K562 (cell line): ENCODE data around the gene CSRNP3. TPM values are rescaled to one million over a fixed set of nuclear protein-coding genes. Genes with fewer than 3 reads are reported as not detected.

Experiments used
- ARID4B ChIP-seq: sonication (generic); formaldehyde crosslinking; IDR thresholded peaks from 2 replicates; pipeline ENCODE4 v1.8.0; 2022; ENCODE audit warnings: mild to moderate bottlenecking, missing genetic modification reagents
- CREM ChIP-seq: IDR thresholded peaks from 2 replicates; pipeline ENCODE4 v1.6.1; 2014; ENCODE audit warnings: antibody characterized with exemption, low read depth
- E2F1 ChIP-seq: sonication (generic); formaldehyde crosslinking; IDR thresholded peaks from 2 replicates; pipeline ENCODE4 v1.8.1; 2023; ENCODE audit warnings: mild to moderate bottlenecking, missing genetic modification reagents, moderate library complexity
- RB1 ChIP-seq: fragments of 450-650 bp; IDR thresholded peaks from 2 replicates; pipeline ENCODE4 v1.6.1; 2017; ENCODE audit warnings: low read depth, mild to moderate bottlenecking
- ZFP30 ChIP-seq: fragments of 250-450 bp; sonication (Bioruptor Pico); IDR thresholded peaks from 2 replicates; pipeline ENCODE4 v1.8.0; 2022; ENCODE audit warnings: moderate library complexity, mild to moderate bottlenecking, inconsistent platforms, borderline replicate concordance
- polyA plus RNA-seq, 8 experiments: library from polyadenylated mRNA; depleted of rRNA in 4 of 8; stranded (reverse) in 5 of 8; unstranded in 3 of 8; fragments of >200 nt; fragmentation: Nextera tagmentation in 2 of 8; fragmentation: Illumina TruSeq in 1 of 8; extraction: Ambion mirVana in 2 of 8; extraction: Trizol in 1 of 8; gene quantifications; 2 replicates each; pipeline versions ENCODE4 v1.2.1 to v1.2.3, GENCODE V29; 2011 to 2014; ENCODE audit warnings: inconsistent platforms in 1 of 8, missing spikeins in 1 of 8
- total RNA-seq, 7 experiments: library from RNA; depleted of rRNA in 6 of 7; stranded (reverse); fragments of >200 nt in 6 of 7; fragmentation: Illumina TruSeq in 2 of 7; extraction: Trizol in 2 of 7; gene quantifications; 2 replicates each; pipeline versions ENCODE4 v1.2.1 to v1.2.3, GENCODE V29; 2011 to 2021; ENCODE audit warnings: low replicate concordance in 1 of 7

The CSRNP3 gene
- total and polyA plus RNA-seq, 9 of the 15 experiments (the other 6 are each of a cell fraction or from before 2014, with no cell fraction given): not detected

GRCh38 chr2:165434865-165435496, 34.5 kb upstream of the CSRNP3 start (continued):
- TF ChIP-seq ZFP30 (CRISPR knock-in tag) (no peak), CREM (no peak), ARID4B (no peak), E2F1 (no peak), RB1 (no peak)
